Mucosa of stomach (tissue), 1 donor: ENCODE data around the gene CTIF.

Source experiments
- H3K27me3 ChIP-seq: one replicate; pipeline ENCODE4 v1.7.0; 2013; ENCODE audit warnings: mild to moderate bottlenecking, low read length; ENCODE audit not compliant: control insufficient read depth, insufficient read depth
- H3K36me3 ChIP-seq: one replicate; pipeline ENCODE4 v1.7.0; 2013; ENCODE audit warnings: low read length; ENCODE audit not compliant: control insufficient read depth, insufficient read depth
- H3K4me1 ChIP-seq: one replicate; pipeline ENCODE4 v1.7.0; 2013; ENCODE audit warnings: mild to moderate bottlenecking, low read length; ENCODE audit not compliant: control insufficient read depth, insufficient read depth
- H3K4me3 ChIP-seq: one replicate; pipeline ENCODE4 v1.7.0; 2013; ENCODE audit warnings: low read length
- H3K9ac ChIP-seq: one replicate; pipeline ENCODE4 v1.7.0; 2013; ENCODE audit warnings: mild to moderate bottlenecking, low read length, moderate library complexity
- H3K9me3 ChIP-seq: one replicate; pipeline ENCODE4 v1.7.0; 2013; ENCODE audit warnings: mild to moderate bottlenecking, low read length, moderate library complexity; ENCODE audit not compliant: control insufficient read depth
- donor health status: Pancreatic carcinoma.

The CTIF gene

GRCh38 chr18:48680339-48681250, 141.8 kb downstream of the CTIF start:
- Histone ChIP-seq H3K4me1 (peaks cover under 1% of the 10 kb centered on the region), H3K27me3 (no peaks in the 10 kb centered on the region), H3K4me3 (no peak overlapping the region), H3K36me3 (no peaks in the 10 kb centered on the region), H3K9ac (no peak overlapping the region), H3K9me3 (no peaks in the 10 kb centered on the region)

DNA sequence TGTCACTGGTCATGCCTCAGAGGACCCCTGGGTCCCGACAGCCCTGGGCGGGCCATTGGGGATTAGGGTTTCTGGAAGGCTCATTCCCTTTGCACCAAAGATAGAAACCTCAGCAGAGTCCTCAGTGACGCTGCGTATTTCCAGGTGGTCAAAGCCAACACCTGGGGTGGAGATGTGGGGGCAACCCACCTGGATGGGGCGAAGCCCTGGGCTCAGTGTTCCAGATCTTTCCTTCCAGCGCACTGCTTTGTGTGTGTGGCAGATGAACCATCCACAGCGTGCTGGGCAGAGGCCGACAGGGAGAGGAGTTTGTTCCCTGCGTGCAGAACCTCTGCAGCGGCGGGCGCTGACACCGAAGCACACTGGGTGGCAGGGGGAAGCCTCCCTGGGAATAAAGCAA, 143.9 kb downstream of the CTIF start:
- Histone ChIP-seq H3K9ac (no peak overlapping the region), H3K4me3 (no peak overlapping the region), H3K9me3 (no peaks in the 10 kb centered on the region), H3K4me1 (no peaks in the 10 kb centered on the region), H3K36me3 (no peaks in the 10 kb centered on the region), H3K27me3 (no peaks in the 10 kb centered on the region)

DNA sequence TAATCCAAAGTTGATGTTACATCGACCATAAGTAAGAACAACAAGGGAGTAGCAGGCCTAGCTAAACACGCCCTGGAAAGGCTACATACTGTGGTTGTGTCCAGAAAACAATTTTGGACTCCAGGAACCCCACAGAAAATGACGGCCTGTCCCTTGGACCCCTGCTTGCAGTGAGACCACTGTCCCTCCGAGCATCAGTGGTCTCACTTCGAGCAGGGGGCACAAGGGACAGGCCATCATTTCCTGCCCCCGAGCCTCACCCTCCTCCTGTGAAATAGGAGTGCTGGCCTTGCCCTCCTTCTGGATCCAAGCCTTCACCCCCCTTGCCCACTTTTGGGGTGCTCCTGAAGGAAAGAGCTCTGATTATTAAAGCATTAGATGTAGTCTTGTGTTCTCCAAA, 144.4 kb downstream of the CTIF start:
- no peak overlapping the region for H3K4me3 ChIP-seq
- no peaks in the 10 kb centered on the region for H3K27me3 ChIP-seq
- no peaks in the 10 kb centered on the region for H3K9me3 ChIP-seq
- no peaks in the 10 kb centered on the region for H3K36me3 ChIP-seq
- no peak overlapping the region for H3K9ac ChIP-seq
- H3K4me1 ChIP-seq = no peaks in the 10 kb centered on the region

DNA sequence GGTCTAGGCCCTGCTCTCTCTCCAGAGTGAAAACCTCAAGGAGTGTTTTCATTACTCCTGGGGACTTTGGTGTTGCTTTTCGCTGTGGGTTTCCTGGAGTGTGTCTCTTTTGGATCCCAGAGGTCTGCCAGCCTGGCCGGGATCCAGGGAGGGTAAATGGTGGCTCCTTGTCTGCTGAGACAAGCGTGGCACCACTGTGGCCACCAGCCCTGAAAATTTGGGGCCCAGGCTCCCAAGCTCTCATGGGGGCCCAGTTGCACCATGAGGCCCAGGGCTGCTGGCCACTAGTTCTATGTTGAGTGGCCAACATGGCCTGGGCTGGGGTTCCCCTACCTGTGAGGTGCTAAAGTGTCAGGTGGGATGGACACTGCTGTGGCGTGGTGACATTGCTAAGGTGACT, 144.8 kb downstream of the CTIF start:
- Histone ChIP-seq H3K4me1 (no peaks in the 10 kb centered on the region), H3K4me3 (no peak overlapping the region), H3K27me3 (no peaks in the 10 kb centered on the region), H3K9ac (no peak overlapping the region), H3K9me3 (no peaks in the 10 kb centered on the region), H3K36me3 (no peaks in the 10 kb centered on the region)

- Histone ChIP-seq H3K4me3 (no peak overlapping the region), H3K27me3 (no peaks in the 10 kb centered on the region), H3K9ac (no peak overlapping the region), H3K4me1 (no peaks in the 10 kb centered on the region), H3K9me3 (no peaks in the 10 kb centered on the region), H3K36me3 (no peaks in the 10 kb centered on the region)
Observed at GRCh38 chr18:48687346-48688042, 148.7 kb downstream of the CTIF start.

DNA sequence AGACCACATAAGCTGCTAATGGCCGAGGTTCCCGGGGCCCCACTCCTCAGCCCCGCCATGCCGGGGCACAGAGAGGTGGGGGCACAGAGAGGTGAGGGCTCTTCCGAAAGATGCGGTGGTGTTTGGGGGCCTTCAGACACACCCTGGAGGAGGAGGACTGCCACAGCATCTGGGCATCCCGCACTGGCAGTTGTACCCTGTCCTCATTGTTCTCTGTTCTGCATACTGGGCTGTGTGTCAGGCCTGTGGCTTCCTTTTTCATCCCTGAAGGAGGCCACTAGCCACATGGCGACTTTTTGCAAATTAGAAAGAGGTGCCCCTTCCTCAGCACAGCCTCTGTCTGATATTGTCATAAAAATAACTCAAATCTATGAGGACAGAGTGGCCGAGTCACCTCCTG, 150.1 kb downstream of the CTIF start:
- Histone ChIP-seq H3K27me3 (no peaks in the 10 kb centered on the region), H3K4me3 (no peak overlapping the region), H3K9ac (no peak overlapping the region), H3K36me3 (no peaks in the 10 kb centered on the region), H3K9me3 (no peaks in the 10 kb centered on the region), H3K4me1 (no peaks in the 10 kb centered on the region)

GRCh38 chr18:48689548-48689947, 150.7 kb downstream of the CTIF start:
- Histone ChIP-seq H3K4me1 (no peaks in the 10 kb centered on the region), H3K9me3 (no peaks in the 10 kb centered on the region), H3K9ac (no peak overlapping the region), H3K36me3 (no peaks in the 10 kb centered on the region), H3K4me3 (no peak overlapping the region), H3K27me3 (no peaks in the 10 kb centered on the region)

DNA sequence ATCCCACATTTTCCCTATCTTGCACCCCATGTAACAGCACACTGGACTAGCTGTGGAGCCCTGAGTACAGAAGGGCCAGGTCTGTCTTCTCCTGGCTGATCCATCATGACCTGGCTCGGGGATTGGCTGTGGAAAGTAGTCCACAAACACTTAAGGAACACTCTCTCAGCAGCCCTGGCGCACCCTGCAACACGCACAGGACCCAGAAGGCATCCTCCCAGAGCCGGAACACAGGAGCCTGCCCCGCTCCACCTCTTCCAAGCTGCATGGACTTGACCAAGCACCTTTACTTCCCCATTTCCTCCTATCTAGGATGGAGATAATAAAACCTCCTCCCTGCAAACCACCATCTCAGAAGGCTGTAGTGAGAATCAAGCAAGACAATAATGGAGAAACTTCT, 151.7 kb downstream of the CTIF start:
- Histone ChIP-seq H3K4me3 (no peak overlapping the region), H3K27me3 (no peaks in the 10 kb centered on the region), H3K36me3 (no peaks in the 10 kb centered on the region), H3K9me3 (no peaks in the 10 kb centered on the region), H3K4me1 (no peaks in the 10 kb centered on the region), H3K9ac (no peak overlapping the region)

- Histone ChIP-seq H3K4me3 (no peak overlapping the region), H3K9me3 (no peaks in the 10 kb centered on the region), H3K36me3 (no peaks in the 10 kb centered on the region), H3K27me3 (no peaks in the 10 kb centered on the region), H3K9ac (no peak overlapping the region), H3K4me1 (no peaks in the 10 kb centered on the region)
Observed at GRCh38 chr18:48693006-48693405, 154.2 kb downstream of the CTIF start.

- no peak overlapping the region for H3K4me3 ChIP-seq
- H3K36me3 ChIP-seq = no peaks in the 10 kb centered on the region
- H3K9ac ChIP-seq = no peak overlapping the region
- no peaks in the 10 kb centered on the region for H3K4me1 ChIP-seq
- H3K27me3 ChIP-seq = no peaks in the 10 kb centered on the region
- no peaks in the 10 kb centered on the region for H3K9me3 ChIP-seq
Observed at GRCh38 chr18:48693625-48694262, 154.9 kb downstream of the CTIF start.

GRCh38 chr18:48694295-48694694, 155.5 kb downstream of the CTIF start:
- Histone ChIP-seq H3K9me3 (no peaks in the 10 kb centered on the region), H3K4me1 (no peaks in the 10 kb centered on the region), H3K4me3 (no peak overlapping the region), H3K27me3 (no peaks in the 10 kb centered on the region), H3K9ac (no peak overlapping the region), H3K36me3 (no peaks in the 10 kb centered on the region)

- Histone ChIP-seq H3K36me3 (no peaks in the 10 kb centered on the region), H3K4me3 (no peak overlapping the region), H3K4me1 (peaks cover 5% of the 10 kb centered on the region), H3K9ac (no peak overlapping the region), H3K9me3 (no peaks in the 10 kb centered on the region), H3K27me3 (no peaks in the 10 kb centered on the region)
Observed at GRCh38 chr18:48695671-48696070, 156.8 kb downstream of the CTIF start.
